Measurements from ENCODE around the gene DHCR24.

DHCR24 gene

GRCh38 chr1:54863267-54863665 is 23.7 kb downstream of the DHCR24 start:
- DNase-seq = no peak

DNA sequence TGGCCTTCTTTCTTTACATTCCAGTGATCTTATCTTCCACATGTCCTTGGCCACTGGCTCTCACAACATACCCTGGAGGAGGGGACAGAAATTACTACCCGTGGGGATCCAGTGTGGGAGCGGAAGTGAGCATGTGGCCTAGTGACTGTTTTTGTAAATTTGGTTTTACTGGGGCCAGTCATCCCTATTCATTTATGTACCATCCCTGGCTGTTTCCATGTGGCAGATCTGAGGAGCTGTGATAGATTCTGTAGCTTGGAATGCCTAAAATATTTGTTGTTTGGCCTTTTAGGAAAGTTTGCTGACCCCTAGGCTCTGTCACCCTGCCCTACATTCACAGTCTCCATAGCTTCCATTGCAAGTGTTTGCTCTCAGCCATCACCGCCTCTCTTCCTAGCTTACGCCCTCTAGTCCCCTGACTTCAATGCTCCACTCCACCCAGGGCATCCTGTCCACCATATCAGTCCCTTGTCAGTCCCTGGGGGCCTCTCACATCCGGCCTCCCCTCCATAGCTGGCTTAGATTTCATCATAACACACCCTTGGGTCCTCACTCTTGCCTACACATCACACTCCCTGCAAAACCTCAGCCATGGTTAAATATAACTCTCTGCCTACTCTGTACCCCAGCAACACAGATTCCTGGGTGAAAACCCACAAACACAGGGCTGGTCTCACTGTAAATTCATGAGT is 25.8 kb downstream of the DHCR24 start:
- DNase-seq = no peak

DNA sequence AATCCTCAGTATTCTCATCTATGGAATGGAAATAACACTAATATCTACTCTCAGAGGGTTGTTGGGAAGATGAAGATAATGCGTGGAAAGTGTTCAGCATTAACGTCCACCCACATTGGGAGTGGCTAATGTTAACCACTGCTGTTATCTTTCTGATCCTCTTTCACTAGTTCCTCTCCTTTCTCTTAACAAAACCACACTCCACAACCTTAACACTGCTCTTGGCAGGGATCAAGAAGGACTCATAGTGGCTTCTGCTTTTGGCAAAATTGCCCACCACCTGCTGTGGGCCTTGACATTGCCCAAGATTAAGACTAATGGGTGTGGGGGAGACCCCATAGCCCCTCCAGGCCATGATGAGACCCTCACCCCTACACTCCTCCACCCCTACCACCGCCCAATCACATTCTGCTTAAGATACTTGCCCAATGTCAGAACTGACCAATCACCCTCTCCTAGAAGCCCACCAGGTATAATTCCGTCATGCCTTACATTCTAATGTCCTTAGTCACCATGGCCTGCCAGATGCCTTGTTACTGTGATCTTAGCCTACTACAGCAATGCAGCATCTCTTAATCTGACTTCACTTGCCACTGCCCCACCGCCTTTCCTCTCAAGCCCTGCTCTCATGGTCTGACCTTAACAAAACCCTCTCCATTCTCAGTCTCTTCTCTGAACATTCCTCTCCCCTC is 27.1 kb downstream of the DHCR24 start:
- no peak for DNase-seq

- no peak for DNase-seq
Observed at GRCh38 chr1:54857746-54858561, 29.0 kb downstream of the DHCR24 start.

GRCh38 chr1:54857141-54857540 is 29.9 kb downstream of the DHCR24 start:
- no peak for DNase-seq

GRCh38 chr1:54854381-54855020 is 32.5 kb downstream of the DHCR24 start:
- no peak for DNase-seq

GRCh38 chr1:54853793-54854370 is 33.1 kb downstream of the DHCR24 start:
- no peak for DNase-seq

DNA sequence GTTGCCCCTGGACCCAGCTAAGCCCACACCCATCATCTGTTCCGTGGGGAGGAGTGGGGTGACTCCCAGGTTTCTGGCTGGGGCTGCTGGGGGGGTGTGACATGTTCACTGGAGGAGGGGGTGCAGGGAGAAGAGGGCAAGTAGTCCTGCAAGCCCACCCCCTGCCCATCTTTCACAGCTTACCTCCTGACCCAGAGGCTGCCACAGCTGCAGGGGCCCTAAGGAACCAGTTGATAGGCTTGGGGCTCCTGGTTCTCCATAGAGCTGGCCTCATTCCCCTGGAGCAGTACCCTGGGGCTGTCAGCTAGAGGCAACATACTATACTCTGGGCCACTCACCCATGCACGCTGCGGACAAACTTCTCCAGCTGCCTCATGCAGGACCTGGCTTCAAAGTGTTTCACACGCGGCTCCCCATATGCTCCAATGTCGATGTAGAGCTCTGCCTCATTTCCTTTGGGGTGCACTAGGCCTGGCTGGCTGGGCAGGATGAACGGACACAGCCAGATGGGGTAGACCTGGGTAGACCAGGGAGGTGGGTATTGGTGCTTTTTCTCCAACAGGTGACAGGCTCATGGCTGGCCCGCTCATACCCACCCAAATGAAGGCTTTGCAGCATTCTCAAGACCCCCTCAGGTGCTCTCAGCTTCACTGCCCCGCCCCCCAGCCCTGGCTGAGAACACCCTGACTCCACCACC is 33.8 kb downstream of the DHCR24 start:
- no peak for DNase-seq

DNA sequence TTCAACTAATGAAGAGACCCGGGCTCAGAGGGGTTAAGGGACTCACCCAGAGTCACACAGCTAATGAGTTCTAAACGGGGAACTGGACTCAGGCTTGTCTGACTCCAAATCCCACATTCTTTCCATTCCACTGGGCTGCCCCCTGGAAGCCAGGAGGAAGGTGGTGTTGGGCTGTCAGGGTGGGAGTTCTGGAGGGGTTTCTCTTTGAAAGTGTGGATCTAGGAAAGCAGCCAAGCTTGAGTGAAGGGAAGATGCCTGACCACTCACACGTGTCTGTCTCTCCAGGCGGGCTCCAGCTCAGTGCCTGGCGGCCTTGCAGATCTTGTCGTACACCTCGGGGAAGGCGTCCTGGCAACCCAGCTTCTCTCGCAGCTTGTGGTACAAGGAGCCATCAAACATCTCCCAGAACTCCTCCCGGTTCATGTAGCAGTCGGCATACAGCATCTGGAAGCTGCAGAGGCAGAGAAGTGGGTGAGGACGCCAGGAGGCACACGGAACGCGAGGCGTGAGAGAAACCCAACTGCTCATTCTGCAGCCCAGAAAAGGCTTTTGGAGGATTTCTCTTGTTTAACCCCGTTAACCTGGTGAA is 35.0 kb downstream of the DHCR24 start:
- DNase-seq = no peak

- no peak for DNase-seq
Observed at GRCh38 chr1:54851406-54851805, 35.6 kb downstream of the DHCR24 start.

DNA sequence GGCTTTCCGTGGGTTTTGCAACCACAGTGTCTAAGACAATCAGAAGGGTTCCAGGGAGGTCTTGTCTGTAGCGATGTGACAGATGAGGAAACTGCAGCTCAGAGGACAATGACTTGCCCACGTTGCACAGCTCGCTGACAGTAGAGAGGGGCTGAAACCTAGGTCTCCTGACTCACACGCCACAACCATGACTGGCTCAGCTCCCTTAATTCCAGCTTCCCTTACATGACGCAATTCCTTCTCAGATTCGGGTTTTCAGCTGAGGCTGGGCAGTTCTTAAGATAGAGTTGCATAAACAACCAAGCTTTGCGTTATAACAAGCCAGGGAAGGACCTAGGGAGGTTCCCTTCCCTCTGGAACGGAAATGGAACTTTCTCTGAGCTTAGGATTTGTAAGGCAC is 36.3 kb downstream of the DHCR24 start:
- DNase-seq = no peak

- DNase-seq = no peak
Observed at GRCh38 chr1:54850069-54850730, 36.8 kb downstream of the DHCR24 start.

DNA sequence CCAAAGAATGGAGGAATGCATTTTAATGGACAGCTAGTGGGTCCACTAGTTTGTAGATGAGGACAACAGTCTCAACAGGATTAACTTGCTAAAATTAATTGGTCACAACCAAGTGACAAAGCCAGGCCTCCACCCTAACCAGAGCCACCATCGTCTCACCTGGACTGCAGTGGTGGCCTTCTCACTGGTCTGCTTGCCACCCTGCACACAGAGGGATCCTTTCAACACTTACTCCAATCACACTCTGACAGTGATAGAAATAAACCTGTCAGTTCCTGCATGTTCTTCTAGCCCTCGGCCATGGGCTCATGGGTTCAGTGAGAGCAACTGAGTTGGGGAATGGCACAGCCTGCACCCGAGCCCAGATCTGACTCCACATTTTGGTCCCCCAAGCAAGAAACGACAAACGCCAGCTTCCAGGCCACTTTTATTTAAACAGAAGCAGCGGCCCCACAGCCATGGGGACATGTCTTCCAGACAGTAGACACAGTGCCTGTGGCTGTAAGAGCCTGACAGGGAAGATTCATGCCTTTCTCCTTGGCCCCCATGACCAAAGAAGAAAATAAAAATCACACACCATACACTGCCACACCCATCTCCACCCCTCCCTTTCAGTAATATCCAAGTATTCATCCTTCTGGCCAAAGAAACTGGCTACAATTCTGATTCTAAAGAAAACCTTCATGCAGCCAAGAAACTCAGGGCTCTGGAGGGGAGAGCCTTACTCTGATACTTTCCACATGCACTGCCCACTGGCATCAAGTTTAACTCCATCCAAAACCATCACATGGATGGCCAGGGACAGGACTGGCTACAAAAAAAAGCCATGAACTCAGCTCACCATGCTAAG is 37.6 kb downstream of the DHCR24 start:
- no peak for DNase-seq

GRCh38 chr1:54848134-54848948 is 38.7 kb downstream of the DHCR24 start:
- DNase-seq = no peak

- no peak for DNase-seq
Observed at GRCh38 chr1:54846716-54847284, 40.2 kb downstream of the DHCR24 start.

DNA sequence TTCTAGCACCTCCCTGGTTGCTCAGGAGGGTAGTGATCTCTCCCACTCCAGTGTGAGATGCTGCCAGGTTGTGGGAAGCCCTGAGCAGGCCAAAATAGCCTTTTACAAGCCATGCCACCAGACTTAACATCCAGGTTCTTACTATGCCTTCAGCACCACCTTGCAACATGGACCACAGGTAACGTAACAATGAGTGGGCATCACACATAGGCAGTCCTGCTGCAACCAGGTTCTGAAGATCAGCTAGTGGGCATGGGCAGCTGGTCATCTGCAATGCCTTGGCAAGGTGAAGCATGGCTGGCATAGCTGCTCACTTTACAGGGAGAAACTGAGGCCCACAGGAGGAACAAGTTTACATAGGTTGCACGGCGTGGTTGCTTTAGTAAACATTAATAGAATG is 40.7 kb downstream of the DHCR24 start:
- DNase-seq = no peak

- DNase-seq = no peak
Observed at GRCh38 chr1:54845772-54846171, 41.2 kb downstream of the DHCR24 start.

DNA sequence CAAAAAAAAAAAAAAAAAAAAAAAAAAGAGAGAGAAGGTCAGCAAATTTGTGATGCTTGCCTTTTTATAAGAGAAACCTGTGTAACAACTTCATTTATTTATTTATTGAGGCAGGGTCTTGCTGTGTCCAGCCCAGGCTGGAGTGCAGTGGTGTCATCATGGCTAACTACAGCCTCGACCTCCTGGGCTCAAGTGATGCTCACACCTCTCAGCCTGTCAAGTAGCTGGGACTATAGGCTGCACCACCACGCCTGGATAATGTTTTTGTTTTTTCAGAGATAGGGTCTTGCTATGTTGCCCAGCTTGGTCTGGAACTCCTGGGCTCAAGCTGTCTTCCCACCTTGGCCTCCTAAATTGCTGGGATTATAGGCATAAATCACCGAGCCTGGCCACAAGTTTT is 42.4 kb downstream of the DHCR24 start:
- DNase-seq = no peak

DNA sequence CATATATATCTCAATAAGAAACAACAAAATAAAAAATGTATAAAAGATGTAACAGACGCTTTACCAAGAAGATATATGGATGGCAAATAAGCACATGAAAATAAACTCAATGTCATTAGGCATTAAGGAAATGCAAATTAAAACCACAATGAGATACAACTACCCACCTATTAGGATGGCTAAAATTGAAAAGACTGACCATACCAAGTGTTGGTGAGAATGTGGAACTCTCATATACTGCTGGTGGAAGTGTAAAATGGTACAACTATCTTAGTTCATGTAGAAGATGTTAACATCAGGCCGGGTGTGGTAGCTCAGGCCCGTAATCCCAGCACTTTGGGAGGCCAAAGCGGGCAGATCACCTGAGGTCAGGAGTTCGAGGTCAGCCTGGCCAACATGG is 43.5 kb downstream of the DHCR24 start:
- DNase-seq = no peak
